Cardiac muscle cell (in vitro differentiated cells and primary cell): Measurements from ENCODE around the gene MRPS15. TPM values are rescaled to one million over a fixed set of nuclear protein-coding genes. Genes with fewer than 3 reads are reported as not detected.

ENCODE experiments used
- DNase-seq, 2 donors: peaks; one replicate each; pipeline versions ENCODE4 v3.0.0 to v3.0.0-alpha.2; 2010 to 2017; ENCODE audit warnings: low read depth in 1 of 2, low spot score in 1 of 2
- H3K27ac ChIP-seq: fragments of 200-600 bp; sonication (generic); 2 replicates; pipeline ENCODE4 v1.5.1; 2016
- H3K27me3 ChIP-seq: fragments of 200-600 bp; sonication (generic); 2 replicates; pipeline ENCODE4 v1.6.0; 2016; ENCODE audit warnings: control low read depth
- H3K36me3 ChIP-seq: fragments of 200-600 bp; sonication (generic); 2 replicates; pipeline ENCODE4 v1.5.1; 2016; ENCODE audit warnings: control low read depth
- H3K4me1 ChIP-seq: fragments of 200-600 bp; sonication (generic); 2 replicates; pipeline ENCODE4 v1.8.1; 2017; ENCODE audit warnings: low read depth, mild to moderate bottlenecking, mixed run types
- H3K4me3 ChIP-seq: fragments of 200-600 bp; sonication (generic); 2 replicates; pipeline ENCODE4 v1.5.1; 2016; ENCODE audit warnings: mild to moderate bottlenecking
- H3K9me3 ChIP-seq: fragments of 200-600 bp; sonication (generic); 2 replicates; pipeline ENCODE4 v1.5.1; 2017; ENCODE audit warnings: low read depth, mild to moderate bottlenecking, control low read depth
- polyA plus RNA-seq: library from polyadenylated mRNA; unstranded; fragments of >200 nt; fragmentation: Nextera tagmentation; extraction: Ambion mirVana; gene quantifications from 2 replicates; pipeline ENCODE4 v1.2.1, GENCODE V29; 2016
- total RNA-seq: library from RNA; depleted of rRNA; stranded (reverse); fragments of >200 nt; gene quantifications from 2 replicates; pipeline ENCODE4 v1.2.3, GENCODE V29; 2016
- TF ChIP-seq, protein P1 (sequence below): IDR thresholded peaks from 2 replicates; pipeline ENCODE4 v1.5.1; 2012; ENCODE audit warnings: low read depth, mild to moderate bottlenecking, low read length

MRPS15 gene
- total and polyA plus RNA-seq, 2 experiments from 2014 or later: 83.5 to 166 TPM

GRCh38 chr1:36438715-36439114 lies 25.5 kb downstream of the MRPS15 start:
- H3K27ac ChIP-seq: no peak overlapping the region
- H3K36me3 ChIP-seq: peaks cover 4% of the 10 kb centered on the region
- H3K9me3 ChIP-seq: no peaks in the 10 kb centered on the region

DNA sequence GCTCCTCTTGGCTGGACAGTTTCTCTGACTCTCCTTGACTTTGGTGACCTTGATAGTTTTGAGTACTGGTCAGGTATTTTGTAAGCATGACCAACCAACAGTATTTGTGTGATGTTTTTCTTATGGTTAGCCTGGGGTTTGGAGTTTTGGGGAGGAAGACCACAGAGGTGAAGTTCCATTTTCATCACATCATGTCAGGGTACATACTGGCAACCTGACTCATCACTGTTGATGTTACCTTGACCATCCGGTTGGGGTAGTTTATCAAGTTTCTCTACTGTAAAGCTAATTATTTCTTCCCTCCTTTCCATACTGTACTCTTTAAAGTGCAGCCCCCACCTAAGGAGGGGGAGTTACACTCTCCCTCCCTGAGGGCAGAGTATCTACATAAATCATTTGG lies 27.4 kb downstream of the MRPS15 start:
- no peak for DNase-seq
- Histone ChIP-seq H3K27ac (no peak overlapping the region), H3K4me3 (no peak overlapping the region), H3K9me3 (no peaks in the 10 kb centered on the region), H3K36me3 (peaks cover 4% of the 10 kb centered on the region), H3K4me1 (peaks cover 8% of the 10 kb centered on the region), H3K27me3 (no peaks in the 10 kb centered on the region)
- TF ChIP-seq, protein P1, sequence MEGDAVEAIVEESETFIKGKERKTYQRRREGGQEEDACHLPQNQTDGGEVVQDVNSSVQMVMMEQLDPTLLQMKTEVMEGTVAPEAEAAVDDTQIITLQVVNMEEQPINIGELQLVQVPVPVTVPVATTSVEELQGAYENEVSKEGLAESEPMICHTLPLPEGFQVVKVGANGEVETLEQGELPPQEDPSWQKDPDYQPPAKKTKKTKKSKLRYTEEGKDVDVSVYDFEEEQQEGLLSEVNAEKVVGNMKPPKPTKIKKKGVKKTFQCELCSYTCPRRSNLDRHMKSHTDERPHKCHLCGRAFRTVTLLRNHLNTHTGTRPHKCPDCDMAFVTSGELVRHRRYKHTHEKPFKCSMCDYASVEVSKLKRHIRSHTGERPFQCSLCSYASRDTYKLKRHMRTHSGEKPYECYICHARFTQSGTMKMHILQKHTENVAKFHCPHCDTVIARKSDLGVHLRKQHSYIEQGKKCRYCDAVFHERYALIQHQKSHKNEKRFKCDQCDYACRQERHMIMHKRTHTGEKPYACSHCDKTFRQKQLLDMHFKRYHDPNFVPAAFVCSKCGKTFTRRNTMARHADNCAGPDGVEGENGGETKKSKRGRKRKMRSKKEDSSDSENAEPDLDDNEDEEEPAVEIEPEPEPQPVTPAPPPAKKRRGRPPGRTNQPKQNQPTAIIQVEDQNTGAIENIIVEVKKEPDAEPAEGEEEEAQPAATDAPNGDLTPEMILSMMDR: no peak

More at GRCh38 chr1:36438715-36439114, 25.5 kb downstream of the MRPS15 start:
- peaks cover 8% of the 10 kb centered on the region for H3K4me1 ChIP-seq
- H3K4me3 ChIP-seq: no peak overlapping the region
- no peaks in the 10 kb centered on the region for H3K27me3 ChIP-seq
- no peak for DNase-seq
- TF ChIP-seq, protein P1: no peak

DNA sequence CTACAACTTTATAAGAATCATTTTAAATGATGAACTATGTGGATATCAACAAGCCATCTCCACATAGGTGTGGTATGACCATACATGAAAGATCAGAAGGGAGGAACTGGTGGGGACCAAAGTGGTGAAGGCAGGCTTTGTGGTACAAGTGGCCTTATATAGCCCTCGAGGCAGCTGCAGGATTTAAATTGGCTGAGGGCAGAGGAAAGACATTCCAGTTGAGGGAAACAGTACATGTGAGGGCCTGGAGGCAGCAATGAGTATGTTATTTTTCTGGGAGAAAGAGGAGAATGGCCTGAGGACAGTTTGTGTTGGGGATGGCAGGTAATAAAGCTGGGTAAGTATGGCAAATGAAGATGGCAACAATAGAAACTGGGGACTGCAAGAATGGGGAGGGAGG lies 31.1 kb downstream of the MRPS15 start:
- no peak for DNase-seq
- TF ChIP-seq, protein P1: no peak
- Histone ChIP-seq H3K36me3 (peaks cover 8% of the 10 kb centered on the region), H3K27me3 (no peaks in the 10 kb centered on the region), H3K4me1 (no peaks in the 10 kb centered on the region), H3K9me3 (no peaks in the 10 kb centered on the region), H3K4me3 (no peak overlapping the region), H3K27ac (no peak overlapping the region)

DNA sequence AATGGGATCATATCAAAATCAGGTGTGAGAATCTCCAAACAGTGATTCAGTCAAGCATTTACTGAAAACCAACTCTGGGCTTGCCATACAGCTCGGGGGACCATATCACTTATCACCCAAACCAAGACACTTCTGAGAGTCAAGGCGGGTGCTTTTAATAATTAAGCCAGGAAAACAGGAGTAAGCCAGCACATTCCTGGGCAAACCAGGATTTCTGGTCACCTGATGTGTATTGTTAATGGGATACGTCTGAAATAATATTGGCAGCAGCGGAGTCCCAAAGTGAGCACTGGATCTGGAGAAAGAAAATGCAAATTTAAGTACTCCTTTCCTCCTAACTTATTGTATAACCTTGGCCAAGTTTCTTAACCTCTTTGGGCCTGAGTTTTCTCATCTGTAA lies 31.6 kb downstream of the MRPS15 start:
- no peaks in the 10 kb centered on the region for H3K27me3 ChIP-seq
- TF ChIP-seq, protein P1: no peak
- H3K4me3 ChIP-seq: no peak overlapping the region
- peaks cover 6% of the 10 kb centered on the region for H3K36me3 ChIP-seq
- H3K4me1 ChIP-seq: no peaks in the 10 kb centered on the region
- no peak for DNase-seq
- H3K9me3 ChIP-seq: no peaks in the 10 kb centered on the region
- H3K27ac ChIP-seq: no peak overlapping the region

DNA sequence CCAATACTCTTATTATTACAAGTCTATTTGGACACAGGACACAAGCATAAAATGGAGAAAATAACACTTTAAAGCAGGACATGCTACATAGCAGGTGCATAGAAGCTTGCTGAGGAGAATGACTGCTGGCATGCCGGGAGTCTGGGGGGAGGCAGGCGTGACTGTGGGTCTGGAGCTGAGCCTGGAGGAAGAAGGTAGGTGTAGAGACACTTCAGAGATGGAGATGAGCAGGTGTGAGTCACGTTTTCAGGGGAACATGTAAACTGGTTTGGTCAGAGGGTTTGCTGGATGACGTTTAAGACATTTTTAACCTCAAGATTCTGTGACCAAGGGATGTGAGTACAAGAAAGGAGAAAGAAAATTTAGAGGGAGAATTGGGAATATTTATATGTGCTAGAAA lies 38.4 kb downstream of the MRPS15 start:
- Histone ChIP-seq H3K27ac (no peak overlapping the region), H3K36me3 (peaks cover 16% of the 10 kb centered on the region), H3K4me1 (no peaks in the 10 kb centered on the region), H3K9me3 (no peaks in the 10 kb centered on the region), H3K27me3 (no peaks in the 10 kb centered on the region), H3K4me3 (no peak overlapping the region)
- no peak for DNase-seq
- TF ChIP-seq, protein P1: no peak

DNA sequence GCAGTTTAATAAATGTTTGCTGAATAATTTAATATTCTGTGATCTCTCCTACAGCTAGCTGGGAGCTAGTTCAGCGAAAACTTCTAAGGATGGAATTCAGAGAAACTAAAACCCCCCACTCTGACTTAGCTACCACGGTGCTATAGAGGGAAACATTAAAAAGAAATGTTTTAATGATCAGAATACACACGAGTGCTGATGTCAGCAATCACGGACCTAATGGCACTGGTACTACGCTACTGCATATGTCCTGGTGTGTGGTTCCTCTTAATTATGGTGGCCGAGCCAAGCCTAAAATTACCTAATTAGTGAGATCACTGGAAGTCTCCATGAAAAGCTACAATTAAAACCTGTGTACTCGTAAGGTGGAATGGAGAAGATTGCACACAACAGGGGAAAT lies 42.5 kb downstream of the MRPS15 start:
- TF ChIP-seq, protein P1: no peak
- Histone ChIP-seq H3K9me3 (no peaks in the 10 kb centered on the region), H3K27ac (no peak overlapping the region), H3K27me3 (no peaks in the 10 kb centered on the region), H3K4me1 (no peaks in the 10 kb centered on the region), H3K4me3 (no peak overlapping the region), H3K36me3 (peaks cover 11% of the 10 kb centered on the region)
- no peak for DNase-seq
